Fibroblast of skin of abdomen (primary cell): ENCODE results near the gene SF3B6. TPM values are rescaled to one million over a fixed set of nuclear protein-coding genes. Genes with fewer than 3 reads are reported as not detected.
"Not testable (repeated sequence)": the region's sequence is repeated elsewhere in the genome, so short reads cannot be mapped to it uniquely, and the experiment has no call there.

Experiments
- DNase-seq: peaks from one replicate; pipeline ENCODE4 v3.0.0-alpha.2; 2013
- polyA plus RNA-seq, 2 experiments: library from polyadenylated mRNA; unstranded; fragments of 120-200 nt; gene quantifications; one replicate each; pipeline ENCODE4 v1.2.1, GENCODE V29; 2013; ENCODE audit not compliant: insufficient read length in 2 of 2

The SF3B6 gene, protein sequence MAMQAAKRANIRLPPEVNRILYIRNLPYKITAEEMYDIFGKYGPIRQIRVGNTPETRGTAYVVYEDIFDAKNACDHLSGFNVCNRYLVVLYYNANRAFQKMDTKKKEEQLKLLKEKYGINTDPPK
- 125 TPM for polyA plus RNA-seq (2013, experiment 1 of 2; ENCODE audit: insufficient read length)
- 128 TPM for polyA plus RNA-seq (2013, experiment 2 of 2; ENCODE audit: insufficient read length)

DNA sequence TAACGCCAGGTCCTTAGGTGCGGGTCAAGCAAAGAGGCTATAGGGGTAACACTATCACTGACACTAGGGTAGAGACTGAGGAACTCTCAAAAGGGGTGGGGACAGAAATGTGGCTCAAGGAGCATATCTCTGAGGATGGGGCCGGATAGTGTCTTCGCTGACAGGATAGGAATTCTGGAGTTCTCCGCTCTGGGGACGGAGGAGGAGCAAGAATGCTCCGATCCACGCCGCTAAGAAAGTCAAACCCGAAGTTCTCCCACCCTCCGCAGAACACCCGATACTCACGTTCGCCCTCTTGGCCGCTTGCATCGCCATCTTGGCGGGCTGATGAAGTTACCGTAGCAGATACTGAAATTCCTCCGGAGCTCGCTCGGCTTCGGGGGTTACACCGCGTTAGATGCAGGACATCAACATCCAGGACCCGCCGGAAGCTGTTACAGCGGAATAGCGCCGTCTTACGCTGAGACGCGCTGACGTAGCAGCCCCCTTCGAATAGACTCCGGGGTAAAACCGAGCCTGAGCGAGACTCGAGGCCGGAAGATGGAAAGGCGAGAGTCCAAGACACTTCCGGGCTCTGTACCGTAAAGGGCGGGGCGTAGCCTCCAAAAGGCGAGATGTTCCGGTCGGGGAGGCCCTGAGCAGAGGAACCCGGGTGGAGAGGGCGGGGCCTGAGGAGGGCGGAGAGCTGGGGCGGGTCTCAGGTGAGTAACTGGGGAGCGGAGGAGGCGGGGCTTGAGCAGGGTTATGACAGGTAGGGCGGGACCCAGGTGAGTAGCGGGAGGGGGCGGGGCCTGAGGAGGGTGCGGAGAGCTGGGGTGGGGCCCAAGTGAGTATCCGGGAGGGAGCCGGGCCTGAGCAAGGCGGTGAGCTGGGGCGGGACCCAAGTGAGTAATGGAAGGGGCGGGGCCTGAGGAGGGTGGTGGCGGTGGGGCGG lies at the start of gene SF3B6:
TSS of gene SF3B6 (minus strand) at position 412 of the 934 bp plus-strand sequence. CDS start at position 315, 97 bp downstream.
- peak; percentile 99 for DNase-seq

DNA sequence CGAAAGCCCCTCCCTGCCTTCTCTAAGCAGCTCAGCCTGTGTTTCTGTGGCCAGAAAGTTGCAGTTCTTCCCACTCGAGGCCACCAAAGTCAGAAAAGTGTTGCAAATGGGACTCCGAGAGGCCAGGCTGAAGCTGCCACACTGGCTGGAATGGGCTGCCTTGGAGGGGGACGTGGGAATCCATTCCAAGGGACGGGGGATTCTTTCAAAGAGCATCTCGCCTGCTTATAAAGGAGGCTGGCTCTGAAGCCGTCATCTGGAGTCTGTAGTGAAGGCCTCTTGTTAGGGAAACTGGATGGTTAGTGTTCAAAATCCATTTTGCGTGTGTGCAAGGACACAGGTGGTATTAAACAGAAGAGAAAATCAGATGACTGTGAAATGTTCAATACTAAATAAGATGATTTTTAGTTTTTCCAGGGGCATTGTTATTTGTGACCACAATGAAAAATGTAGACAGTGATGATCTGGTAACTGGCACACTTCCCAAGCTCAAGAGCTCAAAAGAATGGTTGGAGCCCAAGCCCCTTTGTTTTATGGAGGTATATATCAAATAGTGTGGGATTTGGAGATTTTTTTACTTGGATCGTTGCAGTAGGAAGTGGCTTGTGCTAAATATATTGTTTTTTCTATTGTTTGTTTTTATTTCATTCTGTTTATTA lies 47.9 kb upstream of the SF3B6 start:
- DNase-seq, result peak; percentile 50

DNA sequence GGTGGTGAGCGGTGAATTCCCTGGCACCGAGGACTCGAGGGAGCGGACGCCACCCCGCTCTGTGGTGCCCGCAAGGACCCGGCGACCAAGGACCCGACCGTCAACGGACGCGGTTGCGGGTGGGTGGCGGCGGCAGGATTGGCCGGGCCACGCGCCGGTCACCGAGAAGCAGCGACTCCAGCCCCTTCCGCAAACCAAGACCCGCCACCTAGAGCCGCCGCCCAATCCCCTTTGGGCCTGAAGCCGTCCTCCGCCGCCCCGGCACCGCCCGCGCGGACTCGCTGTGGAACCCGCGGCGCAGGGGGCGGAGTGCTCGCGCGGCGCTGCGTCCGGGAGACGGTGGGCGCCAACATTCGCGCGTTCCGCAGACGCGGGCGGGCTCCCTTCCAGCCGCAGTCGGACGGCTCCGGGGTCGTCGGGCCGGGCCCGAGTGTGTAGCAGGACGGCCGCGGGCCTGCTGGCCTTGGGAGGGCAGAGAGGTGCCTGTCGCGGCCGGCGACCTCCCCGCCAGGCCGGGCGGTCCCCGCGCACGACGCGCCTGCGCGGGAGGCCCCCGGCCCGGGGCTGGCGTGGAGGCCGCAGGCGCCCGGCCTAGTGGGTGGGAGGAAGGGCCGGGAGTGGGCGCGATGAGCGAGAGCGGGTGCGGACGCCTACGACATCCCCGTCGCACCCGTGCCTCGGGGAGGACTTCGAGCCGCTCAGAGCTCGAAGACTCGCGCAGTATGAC lies 47.2 kb upstream of the SF3B6 start, which contains the start of the genes FAM228B and PFN4:
TSS of gene FAM228B (plus strand) at position 275 of the 727 bp plus-strand sequence. CDS start 893 bp downstream, outside the sequence.
TSS of gene PFN4 (minus strand) at position 140 of the 727 bp plus-strand sequence. CDS start 799 bp downstream, outside the sequence.
- DNase-seq, result peak; percentile 86

DNA sequence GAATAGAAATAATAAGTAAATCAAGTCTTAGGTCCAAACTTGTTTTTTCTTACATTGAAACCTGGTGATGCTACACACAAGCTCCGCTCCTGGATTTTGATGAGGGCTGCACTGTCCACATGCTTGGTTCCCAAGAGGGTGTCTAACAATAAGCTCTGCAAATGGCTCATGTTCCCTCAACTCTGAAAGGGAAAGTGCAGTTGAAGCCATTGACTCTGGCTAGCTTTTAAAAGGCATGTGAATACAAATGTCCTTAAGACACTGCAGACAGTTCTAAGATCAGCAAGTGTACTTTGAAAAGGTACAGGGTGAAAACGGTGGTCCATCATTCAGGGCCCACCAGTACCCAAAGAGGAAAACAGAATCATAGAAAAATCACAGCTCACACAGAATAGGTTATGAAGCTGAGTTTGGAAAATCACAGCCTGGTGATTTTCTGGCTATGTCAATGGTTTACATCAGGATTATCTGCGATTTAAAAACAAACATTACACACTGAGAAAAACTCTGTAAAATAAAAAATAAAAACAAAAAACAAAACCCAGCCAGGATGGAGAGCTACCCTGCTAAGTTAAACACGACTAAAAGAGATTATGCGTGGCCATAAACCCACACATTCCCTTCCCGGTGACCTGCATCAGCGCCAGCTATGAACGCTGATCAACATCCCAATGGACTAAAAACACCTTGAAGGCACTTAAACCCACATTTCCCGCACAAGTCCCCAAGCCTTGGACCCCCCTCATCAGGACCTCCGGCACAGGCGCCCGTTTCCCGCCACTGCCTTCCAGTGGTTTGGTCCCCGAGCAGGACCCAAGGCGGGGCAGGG lies 46.5 kb upstream of the SF3B6 start:
- DNase-seq, result no peak

DNA sequence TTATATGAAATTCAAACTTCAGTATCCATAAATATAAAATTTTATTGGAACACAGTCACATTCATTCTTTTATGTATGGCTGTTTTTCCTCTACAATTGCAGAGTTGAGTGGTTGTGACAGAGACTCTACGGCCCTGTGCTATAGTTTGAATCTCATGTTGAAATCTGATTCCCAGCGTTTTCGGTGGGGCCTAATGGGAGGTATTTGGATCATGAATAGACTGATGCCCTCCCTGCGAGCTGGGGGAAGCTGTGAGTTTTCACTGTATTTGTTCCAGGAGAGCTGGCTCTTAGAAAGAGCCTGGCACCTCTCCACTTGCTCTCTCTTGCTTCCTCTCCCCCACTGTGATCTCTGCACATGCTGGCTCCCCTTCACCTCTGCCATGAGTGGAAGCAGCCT lies 45.3 kb upstream of the SF3B6 start:
- no peak for DNase-seq

DNA sequence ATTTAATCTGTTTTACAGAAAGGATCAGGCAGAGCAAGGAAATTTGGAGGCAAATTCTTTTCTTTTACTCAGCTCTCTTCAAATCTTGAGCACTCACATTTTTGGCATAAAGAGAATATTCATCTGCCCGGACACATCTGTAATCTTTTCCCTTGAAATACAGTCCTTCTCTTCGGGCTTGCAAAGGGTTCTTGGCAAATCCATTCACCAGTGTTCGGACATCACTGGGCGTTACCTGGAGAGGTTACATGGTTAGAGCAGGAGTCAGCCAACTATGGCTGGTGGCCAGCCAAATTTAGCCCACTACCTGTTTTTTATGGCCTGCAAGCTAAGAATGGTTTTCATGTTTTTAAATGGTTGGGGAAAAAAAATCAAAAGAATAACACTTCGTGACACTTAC lies 44.9 kb upstream of the SF3B6 start:
- no peak for DNase-seq

DNA sequence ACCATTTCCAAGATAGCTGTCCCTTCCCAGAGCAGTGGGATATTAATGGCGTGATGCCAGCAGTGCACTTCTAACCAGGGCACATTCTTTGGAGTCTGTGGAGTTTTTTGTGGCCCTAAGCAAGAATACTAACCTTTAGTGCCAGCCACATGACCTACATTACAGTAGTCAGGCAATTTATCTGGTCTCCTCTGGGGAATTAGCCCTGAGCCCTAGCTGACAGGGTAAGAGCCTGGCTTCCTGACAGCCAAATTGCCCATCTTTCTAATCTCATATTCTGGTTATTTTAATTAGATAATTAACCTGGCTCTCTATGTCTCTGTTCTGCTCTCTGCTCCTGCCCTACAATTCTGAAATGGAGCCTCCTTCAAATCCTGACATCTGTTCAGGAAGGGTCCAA lies 41.8 kb upstream of the SF3B6 start:
- no peak for DNase-seq

DNA sequence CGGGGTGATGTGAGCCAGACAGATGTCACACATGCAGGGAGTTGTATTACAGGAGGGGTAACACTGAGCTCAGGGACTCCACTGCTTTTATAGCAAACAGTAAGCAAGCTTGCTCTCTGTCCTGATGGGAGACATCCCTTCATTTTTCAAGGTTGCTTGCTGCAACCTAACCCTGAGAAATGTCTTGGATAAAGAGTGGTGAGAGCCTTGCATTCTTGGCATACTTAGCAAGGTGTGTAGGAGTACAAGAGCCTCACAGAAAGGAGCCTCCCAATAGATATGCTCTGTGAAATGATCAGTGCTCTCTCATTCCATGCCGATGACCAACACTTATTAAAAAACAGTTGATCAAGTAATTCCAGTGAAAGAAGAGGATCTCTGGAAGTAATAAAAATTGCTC lies 38.9 kb upstream of the SF3B6 start:
- peak; percentile 62 for DNase-seq

DNA sequence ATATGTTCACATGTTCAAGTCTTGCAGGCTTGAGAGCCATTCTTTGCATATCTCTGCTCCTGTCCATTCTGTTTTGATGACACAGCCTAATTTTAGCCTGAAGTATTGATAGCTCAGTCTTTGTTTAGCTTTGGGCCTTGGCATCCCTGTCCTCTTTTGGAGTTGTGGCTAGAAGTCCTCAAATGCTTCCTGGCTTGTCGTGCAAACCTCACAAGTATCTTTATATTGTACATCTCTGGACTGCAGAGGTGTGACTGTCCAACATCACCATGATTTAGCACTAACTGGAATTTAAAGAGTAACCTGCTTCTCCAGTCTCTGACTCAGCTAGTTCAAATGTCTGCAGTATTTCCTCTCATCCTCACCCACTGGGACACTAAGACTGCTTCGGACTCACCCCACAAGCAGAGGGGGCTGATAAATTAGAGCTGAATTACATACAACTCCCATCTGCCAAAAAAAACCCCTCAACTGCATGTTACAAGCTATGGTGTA lies 35.3 kb upstream of the SF3B6 start:
- DNase-seq, result peak; percentile 86

DNA sequence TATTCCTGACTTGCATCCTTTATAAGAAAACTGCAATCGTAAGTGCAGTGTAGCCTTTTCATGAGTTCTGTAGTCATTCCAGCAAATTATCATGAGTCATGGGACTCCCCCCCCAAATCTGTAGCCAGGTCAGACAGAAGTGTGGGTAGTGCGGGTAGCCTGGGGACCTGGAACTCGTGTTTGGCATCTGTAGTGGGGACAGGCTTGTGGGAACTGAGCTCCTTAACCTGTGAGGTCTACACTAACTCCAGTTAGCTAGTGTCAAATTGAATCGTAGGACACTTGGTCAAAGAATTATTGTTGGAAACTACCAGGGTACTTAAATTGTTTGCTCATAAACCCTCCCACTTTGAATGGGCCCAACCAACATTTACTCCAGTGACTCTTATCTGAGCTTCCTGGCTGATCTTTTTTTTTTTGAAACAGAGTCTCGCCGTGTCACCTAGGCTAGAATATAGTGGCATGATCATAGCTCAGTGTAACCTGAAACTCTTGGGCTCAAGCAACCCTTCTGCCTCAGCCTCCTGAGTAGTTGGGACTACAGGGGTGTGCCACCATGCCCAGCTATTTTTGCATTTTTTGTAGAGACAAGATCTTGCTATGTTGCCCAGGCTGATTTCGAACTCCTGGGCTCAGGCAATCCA lies 34.7 kb upstream of the SF3B6 start:
- DNase-seq, result no peak

DNA sequence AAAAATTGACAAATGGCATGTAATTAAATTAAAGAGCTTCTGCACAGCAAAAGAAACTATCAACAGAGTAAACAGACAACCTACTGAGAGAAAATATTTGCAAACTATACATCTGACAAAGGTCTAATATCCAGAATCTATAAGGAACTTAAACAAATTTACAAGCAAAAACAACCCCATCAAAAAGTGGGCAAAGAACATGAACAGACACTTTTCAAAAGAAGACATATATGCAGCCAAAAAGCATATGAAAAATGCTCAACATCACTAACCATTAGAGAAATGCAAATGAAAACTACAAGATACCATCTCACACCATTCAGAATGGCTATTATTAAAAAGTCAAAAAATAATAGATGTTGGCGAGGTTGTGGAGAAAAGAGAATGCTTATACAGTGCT lies 33.3 kb upstream of the SF3B6 start:
- DNase-seq, result not testable (repeated sequence)

DNA sequence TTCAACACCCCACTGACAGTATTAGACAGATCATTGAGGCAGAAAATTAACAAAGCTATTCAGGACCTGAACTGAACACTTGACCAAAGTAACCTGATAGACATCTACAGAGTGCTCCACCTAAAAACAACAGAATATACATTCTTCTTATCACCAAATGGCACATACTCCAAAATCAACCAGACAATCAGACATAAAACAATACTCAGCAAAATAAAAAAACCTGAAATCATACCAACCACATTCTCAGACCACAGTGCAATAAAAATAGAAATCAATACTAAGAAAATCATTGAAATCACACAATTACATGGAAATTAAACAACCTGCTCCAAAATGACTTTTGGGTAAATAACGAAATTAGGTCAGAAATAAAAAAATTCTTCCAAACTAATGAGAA lies 31.2 kb upstream of the SF3B6 start:
- DNase-seq, result no peak

DNA sequence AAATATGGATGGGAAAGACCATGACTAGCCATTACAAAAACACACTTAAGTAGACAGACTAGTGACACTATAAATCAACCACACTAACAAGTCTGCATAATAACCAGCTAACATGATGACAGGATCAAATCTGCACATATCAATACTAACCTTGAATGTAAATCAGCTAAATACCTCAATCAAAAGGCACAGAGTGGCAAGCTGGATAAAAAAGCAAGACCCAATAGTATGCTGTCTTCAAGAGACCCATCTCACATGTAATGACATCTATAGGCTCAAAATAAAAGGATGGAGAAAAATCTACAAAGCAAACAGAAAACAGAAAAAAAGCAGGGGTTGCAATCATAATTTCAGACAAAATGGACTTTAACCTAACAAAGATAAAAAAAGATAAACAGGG lies 30.7 kb upstream of the SF3B6 start:
- no peak for DNase-seq

DNA sequence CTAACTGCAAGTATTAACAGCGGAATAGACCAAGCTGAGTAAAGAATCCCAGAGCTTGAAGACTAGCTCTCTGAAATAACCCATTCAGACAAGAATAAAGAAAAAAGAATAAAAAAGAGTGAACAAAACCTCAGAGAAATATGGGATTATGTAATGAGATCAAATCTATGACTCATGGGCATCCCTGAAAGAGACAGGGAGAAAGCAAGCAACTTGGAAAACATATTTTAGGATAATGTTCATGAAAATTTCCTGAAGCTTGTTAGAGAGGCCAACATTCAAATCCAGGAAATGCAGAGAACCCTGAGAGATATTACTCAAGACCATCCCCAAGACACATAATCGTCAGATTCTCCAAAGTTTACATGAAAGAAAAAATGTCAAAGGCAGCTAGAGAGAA lies 29.7 kb upstream of the SF3B6 start:
- DNase-seq, result peak; percentile 42

DNA sequence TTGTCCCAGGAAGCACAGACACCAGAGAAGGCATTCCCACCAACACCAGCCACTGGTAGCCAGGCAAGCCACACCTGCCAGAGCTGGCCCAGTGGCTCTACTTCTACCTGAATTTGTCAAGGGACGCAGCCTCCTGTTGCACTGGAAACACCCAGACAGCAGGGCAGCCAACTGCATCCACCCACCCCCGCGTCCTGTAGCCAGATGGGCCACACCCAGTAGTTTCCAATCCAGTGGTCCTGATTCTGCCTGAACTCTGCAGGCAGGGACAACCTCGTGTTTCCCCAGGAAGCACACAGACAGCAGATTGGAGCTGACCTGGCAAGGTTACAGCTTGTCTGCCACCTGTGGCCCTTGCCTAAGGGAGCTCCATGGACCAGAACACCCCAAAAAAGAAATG lies 28.8 kb upstream of the SF3B6 start:
- no peak for DNase-seq

DNA sequence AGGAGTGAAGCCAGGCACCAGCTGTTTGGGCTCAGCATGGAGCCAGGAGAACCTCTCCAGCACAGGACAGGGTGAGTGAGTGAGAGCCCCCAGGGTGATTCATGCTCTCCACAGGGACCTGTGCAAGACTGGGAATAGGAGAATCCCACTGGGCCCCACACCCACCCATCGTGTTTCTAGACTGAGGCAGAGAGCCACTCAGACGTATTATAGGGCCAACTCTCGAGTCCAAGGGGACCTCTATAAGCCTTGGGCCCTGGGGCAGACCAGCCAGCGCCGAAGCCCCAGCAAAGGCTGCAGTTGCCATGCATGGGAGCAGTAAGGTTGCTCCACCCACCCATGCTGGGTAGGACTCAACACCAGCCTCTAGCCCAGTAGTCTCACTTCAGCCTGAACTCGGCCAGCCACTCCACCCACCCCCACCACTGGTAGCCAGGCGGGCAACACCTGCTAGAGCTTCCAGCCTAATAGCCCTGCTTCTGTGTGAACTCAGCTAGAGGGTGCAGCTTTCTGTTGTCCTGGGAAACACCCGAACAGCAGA lies 28.1 kb upstream of the SF3B6 start:
- no peak for DNase-seq

DNA sequence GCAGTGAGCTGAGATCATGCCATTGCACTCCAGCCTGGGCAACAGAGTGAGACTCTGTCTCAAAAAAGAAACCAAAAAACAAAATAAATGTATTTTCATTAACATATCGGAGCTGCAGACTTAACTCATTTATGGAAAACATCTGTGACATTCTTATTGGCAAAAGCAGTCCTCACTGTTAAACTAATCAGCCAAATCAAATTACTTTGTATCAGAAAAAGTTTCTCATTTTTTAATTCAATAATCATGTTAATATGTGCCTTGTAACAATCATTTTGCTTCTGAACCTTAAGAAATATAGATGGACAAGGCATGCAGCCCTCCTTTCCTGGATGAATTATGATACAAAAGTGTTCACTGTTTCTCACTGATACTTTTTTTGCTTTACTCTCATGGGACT lies 26.6 kb upstream of the SF3B6 start:
- no peak for DNase-seq

DNA sequence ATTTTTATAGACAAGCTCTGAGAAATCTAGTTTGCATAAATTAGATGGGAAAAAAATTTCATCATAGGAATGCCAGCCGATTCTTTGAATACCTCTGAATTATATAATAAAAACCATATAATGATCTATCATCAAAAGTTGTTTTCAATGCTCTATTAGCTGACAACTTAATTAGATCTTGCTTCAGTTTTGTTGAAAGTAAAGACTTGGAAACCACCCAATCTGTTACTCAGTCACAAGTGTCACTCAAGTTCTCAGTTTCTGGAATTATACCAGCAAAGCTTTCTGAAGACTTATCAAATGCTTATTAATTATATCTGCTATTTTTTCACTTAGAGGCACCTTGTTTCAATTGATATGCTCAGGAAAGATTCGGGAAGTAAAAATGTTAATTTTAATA lies 25.9 kb upstream of the SF3B6 start:
- DNase-seq, result no peak

DNA sequence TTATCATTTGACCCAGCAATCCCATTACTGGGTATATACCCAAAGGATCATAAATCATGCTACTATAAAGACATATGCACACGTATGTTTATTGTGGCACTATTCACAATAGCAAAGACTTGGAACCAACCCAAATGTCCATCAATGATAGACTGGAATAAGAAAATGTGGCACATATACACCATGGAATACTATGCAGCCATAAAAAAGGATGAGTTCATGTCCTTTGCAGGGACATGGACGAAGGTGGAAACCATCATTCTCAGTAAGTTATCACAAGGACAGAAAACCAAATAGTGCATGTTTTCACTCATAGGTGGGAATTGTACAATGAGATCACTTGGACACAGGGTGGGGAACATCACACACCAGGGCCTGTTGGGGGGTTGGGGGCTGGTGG lies 24.6 kb upstream of the SF3B6 start:
- not testable (repeated sequence) for DNase-seq

DNA sequence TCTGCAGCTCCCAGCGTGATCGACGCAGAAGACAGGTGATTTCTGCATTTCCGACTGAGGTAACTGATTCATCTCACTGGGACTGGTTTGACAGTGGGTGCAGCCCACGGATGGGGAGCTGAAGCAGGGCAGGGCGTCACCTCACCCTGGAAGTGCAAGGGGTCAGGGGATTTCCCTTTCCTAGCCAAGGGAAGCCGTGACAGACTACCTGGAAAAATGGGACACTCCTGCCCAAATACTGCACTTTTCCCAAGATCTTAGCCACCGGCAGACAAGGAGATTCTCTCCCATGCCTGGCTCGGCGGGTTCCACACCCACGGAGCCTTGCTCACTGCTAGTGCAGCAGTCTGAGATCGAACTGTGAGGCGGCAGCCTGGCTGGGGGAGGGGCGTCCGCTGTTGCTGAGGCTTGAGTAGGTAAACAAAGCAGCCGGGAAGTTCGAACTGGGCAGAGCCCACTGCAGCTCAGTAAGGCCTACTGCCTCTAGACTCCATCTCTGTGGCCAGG lies 19.1 kb upstream of the SF3B6 start:
- DNase-seq, result not testable (repeated sequence)
